Activated CD8-positive, alpha-beta memory T cell treated with anti-CD3 and anti-CD28 coated beads, Interleukin-2, amount 50 U/mL, for 24 hours (primary cell): ENCODE measurements around the gene ZNF182.
A peak's percentile ranks its signal among the peaks of the same experiment; 100 is the strongest.
"Not testable (repeated sequence)": the region's sequence is repeated elsewhere in the genome, so short reads cannot be mapped to it uniquely, and the experiment has no call there.

Experiments used
- DNase-seq: peaks from one replicate; pipeline ENCODE4 v3.0.0-alpha.2; 2020; ENCODE audit errors: extremely low read depth

ZNF182 gene

GRCh38 chrX:48003758-48004457, at the start of gene ZNF182:
Gene ZNF182 (minus strand): TSS chrX:48003989. CDS start chrX:48002609, 1,380 bp downstream.
- DNase-seq = peak; percentile 86

GRCh38 chrX:48046846-48047245, 43.1 kb upstream of the ZNF182 start:
- no peak for DNase-seq

- no peak for DNase-seq
Observed at GRCh38 chrX:48045410-48046311, 41.9 kb upstream of the ZNF182 start.

GRCh38 chrX:48043056-48043455, 39.3 kb upstream of the ZNF182 start:
- no peak for DNase-seq

GRCh38 chrX:48035891-48036290, 32.1 kb upstream of the ZNF182 start:
- DNase-seq = no peak

- DNase-seq = not testable (repeated sequence)
Observed at GRCh38 chrX:48030641-48031173, 26.9 kb upstream of the ZNF182 start.

GRCh38 chrX:48030237-48030636, 26.4 kb upstream of the ZNF182 start:
- DNase-seq = no peak

GRCh38 chrX:48028091-48028490, 24.3 kb upstream of the ZNF182 start:
- no peak for DNase-seq

GRCh38 chrX:48027545-48027944, 23.8 kb upstream of the ZNF182 start:
- DNase-seq = not testable (repeated sequence)

GRCh38 chrX:48025561-48025960, 21.8 kb upstream of the ZNF182 start:
- DNase-seq = no peak

- no peak for DNase-seq
Observed at GRCh38 chrX:48022738-48023137, 18.9 kb upstream of the ZNF182 start.

- DNase-seq = no peak
Observed at GRCh38 chrX:48022100-48022499, 18.3 kb upstream of the ZNF182 start.

GRCh38 chrX:48021026-48021900, 17.5 kb upstream of the ZNF182 start:
- DNase-seq = peak; percentile 54

GRCh38 chrX:48020472-48020871, 16.7 kb upstream of the ZNF182 start:
- DNase-seq = not testable (repeated sequence)

GRCh38 chrX:48019892-48020291, 16.1 kb upstream of the ZNF182 start:
- not testable (repeated sequence) for DNase-seq

- not testable (repeated sequence) for DNase-seq
Observed at GRCh38 chrX:48016583-48017310, 13.0 kb upstream of the ZNF182 start.

- not testable (repeated sequence) for DNase-seq
Observed at GRCh38 chrX:48009445-48009960, 5.7 kb upstream of the ZNF182 start.

GRCh38 chrX:48006688-48007087, 2.9 kb upstream of the ZNF182 start, which contains the start of gene SPACA5:
Gene SPACA5 (plus strand): TSS chrX:48006988. CDS start chrX:48007803, 815 bp downstream.
- not testable (repeated sequence) for DNase-seq

- no peak for DNase-seq
Observed at GRCh38 chrX:48003367-48003757, 427 bp downstream of the ZNF182 start.

- no peak for DNase-seq
Observed at GRCh38 chrX:48002929-48003328, 860 bp downstream of the ZNF182 start.

- DNase-seq = no peak
Observed at GRCh38 chrX:48002319-48002718, 1.5 kb downstream of the ZNF182 start.
